ENCODE results near the gene PNPLA7.

The PNPLA7 gene

GRCh38 chr9:137429546-137429890 is 120.7 kb downstream of the PNPLA7 start:
- TF ChIP-seq, protein P1, sequence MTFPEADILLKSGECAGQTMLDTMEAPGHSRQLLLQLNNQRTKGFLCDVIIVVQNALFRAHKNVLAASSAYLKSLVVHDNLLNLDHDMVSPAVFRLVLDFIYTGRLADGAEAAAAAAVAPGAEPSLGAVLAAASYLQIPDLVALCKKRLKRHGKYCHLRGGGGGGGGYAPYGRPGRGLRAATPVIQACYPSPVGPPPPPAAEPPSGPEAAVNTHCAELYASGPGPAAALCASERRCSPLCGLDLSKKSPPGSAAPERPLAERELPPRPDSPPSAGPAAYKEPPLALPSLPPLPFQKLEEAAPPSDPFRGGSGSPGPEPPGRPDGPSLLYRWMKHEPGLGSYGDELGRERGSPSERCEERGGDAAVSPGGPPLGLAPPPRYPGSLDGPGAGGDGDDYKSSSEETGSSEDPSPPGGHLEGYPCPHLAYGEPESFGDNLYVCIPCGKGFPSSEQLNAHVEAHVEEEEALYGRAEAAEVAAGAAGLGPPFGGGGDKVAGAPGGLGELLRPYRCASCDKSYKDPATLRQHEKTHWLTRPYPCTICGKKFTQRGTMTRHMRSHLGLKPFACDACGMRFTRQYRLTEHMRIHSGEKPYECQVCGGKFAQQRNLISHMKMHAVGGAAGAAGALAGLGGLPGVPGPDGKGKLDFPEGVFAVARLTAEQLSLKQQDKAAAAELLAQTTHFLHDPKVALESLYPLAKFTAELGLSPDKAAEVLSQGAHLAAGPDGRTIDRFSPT (tag by site-specific recombination; IDR thresholded peaks at IDR 0.05) = 0 out of 2 replicates have a peak, but pooled peaks have one; percentile 8
- no peak for TF ChIP-seq ZNF37A (tag by site-specific recombination; IDR thresholded peaks at IDR 0.05)
- no peaks in the 10 kb centered on the region for H3K4me1 ChIP-seq (ENCODE audit: control insufficient read depth, insufficient read depth, low read length)
- CTCF ChIA-PET = interaction anchor here (0.6 to 3.4 kb wide), 3 partner anchors 15 to 371 kb away, joined by 3 to 19 read pairs (median 13); no protein-coding TSS in a partner anchor
- H3K9me3 ChIP-seq (ENCODE audit: control insufficient read depth, insufficient read depth, low read depth, low read length) = no peaks in the 10 kb centered on the region
- H3K27ac ChIP-seq (ENCODE audit: extremely low read depth, low read depth, low read length) = no peak overlapping the region
- POLR2A ChIA-PET = interaction anchor here (0.6 kb wide), 1 partner anchor 121 kb away, joined by 4 read pairs; no protein-coding TSS in a partner anchor
- no peaks in the 10 kb centered on the region; a peak in 1 of 3 replicates for H3K36me3 ChIP-seq (ENCODE audit: control insufficient read depth in 2 of 2, insufficient read depth in 1 of 2, low read length in 2 of 2)
- no peak overlapping the region for H3K4me3 ChIP-seq (ENCODE audit: low read depth, low read length)

- no peak overlapping the region for H3K27ac ChIP-seq (ENCODE audit: extremely low read depth, low read depth, low read length)
- no peaks in the 10 kb centered on the region for H3K9me3 ChIP-seq (ENCODE audit: control insufficient read depth, insufficient read depth, low read depth, low read length)
- ChIA-PET CTCF (interaction anchor here (0.6 to 3.4 kb wide), 2 partner anchors 16 to 370 kb away, joined by 3 to 19 read pairs; no protein-coding TSS in a partner anchor), POLR2A (interaction anchor here (0.6 to 0.8 kb wide), 4 partner anchors 12 to 186 kb away, joined by 3 to 5 read pairs (median 4); partner anchors contain the start of gene ENTPD8)
- TF ChIP-seq, protein P1 (tag by site-specific recombination; IDR thresholded peaks at IDR 0.05) = peak; percentile 67; the same call in 1 of the 2 replicates
- no peak for TF ChIP-seq ZNF19 (tag by site-specific recombination; IDR thresholded peaks at IDR 0.05; ENCODE audit: low read depth)
- TF ChIP-seq ZFHX2 (tag by site-specific recombination; conservative IDR thresholded peaks at IDR 0.05) = 0 out of 2 replicates have a peak, but pooled peaks have one; percentile 17
- TF ChIP-seq ZBTB8A (tag by site-specific recombination; IDR thresholded peaks at IDR 0.05) = peak; percentile 53; the same call in 1 of the 2 replicates
- TF ChIP-seq ZNF341 (tag by site-specific recombination; IDR thresholded peaks at IDR 0.05; ENCODE audit: low read depth) = 0 out of 2 replicates have a peak, but pooled peaks have one; percentile 25
- H3K4me1 ChIP-seq (ENCODE audit: control insufficient read depth, insufficient read depth, low read length) = no peaks in the 10 kb centered on the region
- H3K4me3 ChIP-seq (ENCODE audit: low read depth, low read length) = no peak overlapping the region
- H3K36me3 ChIP-seq (ENCODE audit: control insufficient read depth in 2 of 2, insufficient read depth in 1 of 2, low read length in 2 of 2) = no peaks in the 10 kb centered on the region; a peak in 1 of 3 replicates
These were observed 121.2 kb downstream of the PNPLA7 start for GRCh38 chr9:137428841-137429545.

DNA sequence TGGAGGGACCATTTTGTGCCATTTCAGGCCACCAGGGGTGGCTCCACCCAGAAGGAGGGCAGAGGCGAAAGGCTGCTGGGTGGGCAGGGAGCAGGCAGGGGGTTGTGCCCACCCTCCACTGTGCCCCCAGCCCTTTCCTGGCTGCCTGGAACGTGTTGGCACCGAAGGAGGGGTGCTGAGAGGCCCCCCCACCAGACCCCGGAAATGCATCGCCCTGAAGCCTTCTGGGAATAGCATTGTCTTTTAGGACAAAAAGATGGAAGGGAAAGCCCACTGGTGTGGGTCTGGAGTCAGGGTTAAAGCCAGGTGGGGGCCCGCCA is 121.9 kb downstream of the PNPLA7 start:
- TF ChIP-seq ZNF37A (tag by site-specific recombination; IDR thresholded peaks at IDR 0.05) = no peak
- TF ChIP-seq, protein P1 (tag by site-specific recombination; IDR thresholded peaks at IDR 0.05) = peak; percentile 63; the same call in 1 of the 2 replicates
- ChIA-PET POLR2A (interaction anchor here (0.6 to 0.8 kb wide), 2 partner anchors 13 to 117 kb away, joined by 3 read pairs; partner anchors contain the start of gene ENTPD8), CTCF (interaction anchor here (3.4 kb wide), 1 partner anchor 16 kb away, joined by 19 read pairs; no protein-coding TSS in a partner anchor)
- H3K9me3 ChIP-seq (ENCODE audit: control insufficient read depth, insufficient read depth, low read depth, low read length) = no peaks in the 10 kb centered on the region
- no peak overlapping the region for H3K27ac ChIP-seq (ENCODE audit: extremely low read depth, low read depth, low read length)
- H3K4me1 ChIP-seq (ENCODE audit: control insufficient read depth, insufficient read depth, low read length) = no peaks in the 10 kb centered on the region
- H3K36me3 ChIP-seq (ENCODE audit: control insufficient read depth in 2 of 2, insufficient read depth in 1 of 2, low read length in 2 of 2) = no peaks in the 10 kb centered on the region; a peak in 1 of 3 replicates
- no peak overlapping the region for H3K4me3 ChIP-seq (ENCODE audit: low read depth, low read length)

All from HEK293 (cell line).